KBM-7 (cell line): ENCODE data around the gene RABEPK.
"Not testable (repeated sequence)": the region's sequence is repeated elsewhere in the genome, so short reads cannot be mapped to it uniquely, and the experiment has no call there.

Experiments used
- DNase-seq: peaks from one replicate; pipeline ENCODE4 v3.0.0-alpha.2; 2015
- in situ Hi-C: fragments of 300-500 bp; cut with MboI; formaldehyde crosslinking; loops from 2 replicates; pipeline ENCODE4 v1.14.3; 2020; ENCODE audit warnings: low sequenced_read_pairs, low pct_unique_long_range_greater_than_20kb, mixed read lengths

RABEPK gene

DNA sequence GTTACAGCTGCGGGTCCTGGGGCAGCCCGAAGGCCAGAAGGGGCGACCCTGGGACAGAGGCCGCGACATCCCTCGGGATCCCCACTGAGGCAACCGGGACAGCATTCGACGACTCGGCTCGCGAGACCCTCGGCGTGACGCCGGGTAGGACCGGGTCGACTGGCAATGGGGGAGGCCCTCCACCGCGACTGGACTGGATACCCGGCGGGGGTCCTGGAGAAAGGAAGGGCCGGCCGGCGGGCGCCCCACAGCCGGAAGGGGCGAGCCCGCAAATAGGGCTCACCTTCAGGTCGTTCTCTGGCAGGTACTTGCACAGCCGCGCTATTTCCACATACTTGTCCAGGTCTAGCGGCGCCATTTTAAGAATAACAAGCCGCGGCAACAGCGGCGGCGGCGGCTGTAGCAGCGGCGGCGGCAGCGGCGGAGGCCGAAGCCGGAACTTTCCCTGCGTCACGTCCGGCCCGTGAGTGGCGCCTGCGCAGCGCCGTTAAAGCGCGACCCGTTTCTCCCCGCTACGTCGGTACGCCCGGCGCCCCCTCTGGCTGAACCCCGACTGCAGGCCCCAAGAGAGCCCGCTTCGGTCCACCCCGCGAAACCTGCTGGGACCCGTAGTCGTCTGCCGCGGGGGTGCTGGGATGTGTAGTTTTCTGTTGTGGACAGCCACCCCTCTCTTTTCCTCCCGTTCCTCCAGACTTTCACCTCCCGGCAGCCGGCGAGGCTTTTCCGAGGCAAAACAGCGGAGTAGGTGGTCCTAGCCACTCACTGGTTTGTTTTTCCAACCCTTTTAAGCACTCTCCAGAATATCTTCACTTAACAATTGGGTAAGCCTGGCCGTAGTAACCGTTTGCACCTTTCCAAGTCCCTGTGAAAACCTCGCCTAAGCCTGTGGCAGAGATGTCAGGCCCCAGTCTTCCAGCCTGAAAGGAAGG, 10.7 kb upstream of the RABEPK start, which contains the start of gene PPP6C:
Gene PPP6C (minus strand): TSS at position 443 of the 929 bp plus-strand sequence. CDS start 85 bp downstream, at position 358.
- peak; percentile 98 for DNase-seq
- in situ Hi-C loops = no loop called here

DNA sequence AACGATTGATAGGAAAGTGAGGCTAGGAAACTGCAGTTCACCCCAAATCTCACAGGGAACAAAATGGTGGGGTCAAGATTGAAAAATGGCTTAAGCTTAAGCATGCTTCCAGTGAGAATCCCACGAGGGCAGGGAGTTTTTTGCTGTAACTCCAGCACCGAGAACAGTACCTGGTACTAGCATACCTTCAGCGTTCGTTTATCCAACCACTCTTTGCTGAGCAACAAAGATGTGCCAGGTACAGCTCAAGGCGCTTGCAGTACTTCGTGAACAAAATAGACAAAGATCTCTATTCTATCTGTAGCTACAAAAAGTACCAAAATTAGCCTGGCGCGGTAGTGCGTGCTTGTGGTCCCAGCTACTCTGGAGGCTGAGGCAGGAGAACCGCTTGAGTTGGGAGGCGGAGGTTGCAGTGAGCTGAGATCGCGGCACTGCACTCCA, 10.0 kb upstream of the RABEPK start:
- no peak for DNase-seq
- in situ Hi-C loops = no loop called here

DNA sequence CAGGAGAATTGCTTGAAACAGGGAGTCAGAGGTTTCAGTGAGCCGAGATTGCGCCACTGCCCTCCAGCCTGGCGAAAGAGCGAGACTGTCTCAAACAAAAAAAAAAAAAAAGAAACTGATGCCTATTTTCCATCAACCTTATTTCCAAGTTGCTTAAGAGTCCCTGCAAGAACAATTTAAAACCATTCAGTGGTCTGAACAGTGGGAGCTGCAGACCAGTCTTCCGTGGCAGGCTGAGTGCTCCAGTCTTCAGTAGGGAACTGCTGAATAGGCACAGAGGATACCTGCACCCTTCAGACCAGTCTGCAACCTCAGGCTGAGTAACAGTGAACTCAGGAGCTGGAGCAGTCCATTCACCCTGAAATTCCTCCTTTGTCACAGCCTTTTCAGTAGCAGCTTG, 5.9 kb upstream of the RABEPK start:
- in situ Hi-C loops = not testable (repeated sequence)

DNA sequence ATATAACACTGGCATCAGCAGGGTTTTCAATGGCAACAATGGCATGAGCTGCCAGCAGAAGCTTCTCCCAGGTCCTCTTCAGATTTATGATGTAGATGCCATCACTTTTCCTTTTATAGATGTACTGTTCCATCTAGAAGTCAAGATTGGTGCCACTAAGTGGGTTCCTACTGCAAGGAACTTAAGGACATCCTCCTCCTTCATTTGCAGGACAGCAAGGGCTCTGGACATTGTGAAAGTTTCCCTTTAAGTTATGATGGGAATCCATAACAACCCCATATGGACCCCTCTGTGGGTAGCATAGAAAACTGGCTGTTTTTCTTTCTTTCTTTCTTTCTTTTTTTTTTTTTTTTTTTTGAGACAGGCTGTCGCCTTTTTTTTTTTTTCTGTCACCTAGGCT, 4.8 kb upstream of the RABEPK start:
- DNase-seq, in situ Hi-C loops: not testable (repeated sequence)

More for the DNA sequence above, 5.9 kb upstream of the RABEPK start:
- DNase-seq = not testable (repeated sequence)

DNA sequence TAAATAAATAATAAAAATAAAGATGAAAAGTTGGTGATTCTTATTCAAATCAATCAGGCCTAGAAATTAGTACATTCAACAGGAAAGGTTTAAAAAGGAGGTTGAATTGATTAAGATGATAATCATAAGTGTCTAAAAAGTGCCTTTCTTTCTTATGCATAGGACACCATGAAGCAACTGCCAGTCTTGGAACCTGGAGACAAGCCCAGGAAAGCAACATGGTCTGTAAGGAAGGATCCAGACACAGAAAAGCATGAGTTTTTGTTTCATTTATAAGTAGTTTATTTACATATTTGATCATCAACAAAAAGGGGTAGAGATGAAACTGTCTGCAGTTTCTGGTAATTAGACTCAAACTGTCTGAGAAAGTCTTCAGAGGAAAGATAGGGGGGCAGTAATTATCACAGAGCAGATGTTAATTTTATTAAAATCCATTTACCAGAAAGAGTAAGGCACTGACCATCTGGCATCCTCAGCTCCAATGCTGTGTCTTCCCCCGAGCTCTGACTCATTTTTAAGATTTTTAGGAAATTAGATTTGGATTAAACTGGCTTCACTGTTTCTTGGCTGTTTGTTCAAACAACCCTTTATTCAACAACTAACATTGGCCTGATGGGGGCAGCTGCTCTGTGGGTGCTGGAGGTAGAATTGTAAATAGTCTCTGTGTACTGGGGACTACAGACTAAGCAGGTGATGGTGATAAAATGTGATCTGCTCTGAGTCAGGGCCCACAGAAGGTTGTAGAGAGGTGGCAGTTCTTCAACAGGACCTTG, 2.7 kb downstream of the RABEPK start:
- no peak for DNase-seq
- in situ Hi-C loops = no loop called here

DNA sequence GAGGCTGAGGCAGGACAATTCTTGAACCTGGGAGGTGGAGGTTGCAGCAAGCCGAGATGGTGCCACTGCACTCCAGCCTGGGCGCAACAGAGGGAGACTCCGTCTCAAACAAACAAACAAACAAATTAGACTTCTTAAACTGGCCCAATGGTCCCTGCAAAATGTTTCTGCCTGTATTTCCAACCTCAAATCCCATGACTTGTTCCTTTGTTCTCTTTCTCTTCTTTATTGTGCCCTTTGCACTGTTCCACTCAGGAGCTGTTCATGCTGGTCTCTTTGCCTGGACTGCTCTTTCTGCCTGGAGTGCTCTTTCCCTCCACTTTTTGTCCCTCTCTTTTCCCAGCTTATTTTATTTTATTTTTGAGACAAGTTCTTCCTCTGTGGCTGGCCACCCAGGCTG, 4.1 kb downstream of the RABEPK start:
- in situ Hi-C loops = no loop called here
- no peak for DNase-seq

DNA sequence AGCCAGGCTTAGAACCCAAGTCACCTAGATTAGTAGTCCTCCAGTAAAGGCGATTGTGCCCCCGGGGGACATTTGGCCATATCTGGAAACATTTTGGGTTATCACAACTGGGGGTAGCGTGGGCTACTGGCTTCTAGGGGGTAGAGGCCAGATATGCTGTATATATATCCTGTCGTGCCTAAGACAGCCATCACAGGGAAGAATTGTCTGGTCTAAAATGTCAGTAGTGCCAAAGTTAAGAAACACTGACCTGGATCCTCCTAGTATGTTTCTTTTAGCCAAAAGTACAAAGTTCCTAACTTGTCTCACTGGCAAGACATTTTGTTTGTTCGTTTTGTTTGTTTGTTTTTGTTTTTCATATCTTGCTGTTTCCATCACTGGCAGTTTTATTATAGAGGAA, 13.8 kb downstream of the RABEPK start:
- no peak for DNase-seq
- in situ Hi-C loops = no loop called here

DNA sequence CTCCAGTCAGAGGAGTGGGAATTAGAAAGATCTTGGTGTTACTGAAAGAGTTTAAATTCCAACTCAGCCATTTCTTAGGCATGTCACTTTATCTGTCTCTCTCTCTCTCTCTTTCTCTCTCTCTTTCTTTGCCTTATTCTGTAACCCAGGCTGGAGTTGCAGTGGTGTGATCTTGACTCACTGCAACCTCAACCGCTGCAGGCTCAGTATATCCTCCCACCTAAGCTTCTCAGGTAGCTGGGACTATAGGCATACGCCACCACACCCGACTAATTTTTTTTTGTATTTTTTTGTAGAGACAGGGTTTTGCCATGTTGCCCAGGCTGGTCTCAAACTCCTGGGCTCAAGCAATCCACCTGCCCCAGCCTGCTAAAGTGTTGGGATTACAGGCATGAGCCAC, 18.3 kb downstream of the RABEPK start:
- no peak for DNase-seq
- in situ Hi-C loops = no loop called here

DNA sequence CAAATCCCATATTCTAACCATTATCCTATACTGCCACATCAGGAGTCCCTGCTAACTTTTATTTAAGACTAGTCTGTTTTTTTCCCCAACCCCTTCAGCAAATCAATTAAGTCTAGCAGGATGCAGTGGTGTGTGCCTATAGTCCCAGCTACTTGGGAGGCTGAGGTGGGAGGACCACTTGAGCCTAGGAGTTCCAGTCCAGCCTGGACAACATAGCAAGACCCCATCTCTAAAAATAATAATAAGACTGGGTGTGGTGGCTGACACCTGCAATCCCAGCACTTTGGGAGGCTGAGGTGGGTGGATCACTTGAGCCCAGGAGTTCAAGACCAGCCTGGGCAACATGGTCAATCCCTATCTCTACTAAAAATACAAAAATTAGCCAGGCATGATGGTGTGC, 24.5 kb downstream of the RABEPK start:
- in situ Hi-C loops = not testable (repeated sequence)

DNA sequence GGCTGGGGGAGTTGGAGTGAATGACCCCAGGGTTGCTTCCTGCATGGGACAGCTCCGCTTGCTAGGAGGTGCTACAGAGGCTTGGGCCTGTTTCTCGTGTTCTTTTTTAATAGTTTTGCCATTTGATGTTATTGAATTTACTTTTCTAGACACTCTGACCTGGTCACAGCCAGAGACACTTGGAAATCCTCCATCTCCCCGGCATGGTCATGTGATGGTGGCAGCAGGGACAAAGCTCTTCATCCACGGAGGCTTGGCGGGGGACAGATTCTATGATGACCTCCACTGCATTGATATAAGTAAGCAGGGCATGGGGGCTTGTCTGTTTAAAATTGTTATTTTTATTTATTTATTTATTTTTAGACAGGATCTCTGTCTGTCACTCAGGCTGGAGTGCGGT, 27.4 kb downstream of the RABEPK start:
- in situ Hi-C loops = no loop called here

More for the DNA sequence above, 24.5 kb downstream of the RABEPK start:
- DNase-seq = not testable (repeated sequence)

DNA sequence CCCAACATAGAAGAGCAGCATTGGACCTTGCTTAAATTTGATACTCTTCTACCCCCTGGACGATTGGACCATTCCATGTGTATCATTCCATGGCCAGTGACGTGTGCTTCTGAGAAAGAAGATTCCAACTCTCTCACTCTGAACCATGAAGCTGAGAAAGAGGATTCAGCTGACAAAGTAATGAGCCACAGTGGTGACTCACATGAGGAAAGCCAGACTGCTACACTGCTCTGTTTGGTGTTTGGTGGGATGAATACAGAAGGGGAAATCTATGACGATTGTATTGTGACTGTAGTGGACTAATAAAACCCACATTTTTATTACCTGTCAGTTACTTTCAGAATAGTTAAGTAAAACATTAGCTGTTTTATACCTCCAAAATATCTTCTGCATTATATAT, 33.3 kb downstream of the RABEPK start:
- in situ Hi-C loops = no loop called here
- DNase-seq = no peak

More for the DNA sequence above, 27.4 kb downstream of the RABEPK start:
- DNase-seq = no peak

DNA sequence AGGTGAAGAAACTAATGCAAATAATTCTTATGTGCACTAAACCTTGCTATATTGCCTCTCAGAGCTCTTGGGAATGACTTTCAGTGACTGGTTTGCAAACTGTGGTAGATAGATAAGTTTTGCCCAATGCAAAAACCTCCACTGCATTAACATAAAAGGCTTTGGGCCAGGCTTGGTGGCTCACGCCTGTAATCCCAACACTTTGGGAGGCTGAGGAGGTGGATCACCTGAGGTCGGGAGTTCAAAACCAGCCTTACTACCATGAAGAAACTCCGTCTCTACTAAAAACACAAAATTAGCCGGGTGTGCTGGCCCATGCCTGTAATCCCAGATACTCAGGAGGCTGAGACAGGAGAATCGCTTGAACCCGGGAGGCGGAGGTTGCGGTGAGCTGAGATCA, 33.8 kb downstream of the RABEPK start:
- in situ Hi-C loops, DNase-seq: not testable (repeated sequence)

DNA sequence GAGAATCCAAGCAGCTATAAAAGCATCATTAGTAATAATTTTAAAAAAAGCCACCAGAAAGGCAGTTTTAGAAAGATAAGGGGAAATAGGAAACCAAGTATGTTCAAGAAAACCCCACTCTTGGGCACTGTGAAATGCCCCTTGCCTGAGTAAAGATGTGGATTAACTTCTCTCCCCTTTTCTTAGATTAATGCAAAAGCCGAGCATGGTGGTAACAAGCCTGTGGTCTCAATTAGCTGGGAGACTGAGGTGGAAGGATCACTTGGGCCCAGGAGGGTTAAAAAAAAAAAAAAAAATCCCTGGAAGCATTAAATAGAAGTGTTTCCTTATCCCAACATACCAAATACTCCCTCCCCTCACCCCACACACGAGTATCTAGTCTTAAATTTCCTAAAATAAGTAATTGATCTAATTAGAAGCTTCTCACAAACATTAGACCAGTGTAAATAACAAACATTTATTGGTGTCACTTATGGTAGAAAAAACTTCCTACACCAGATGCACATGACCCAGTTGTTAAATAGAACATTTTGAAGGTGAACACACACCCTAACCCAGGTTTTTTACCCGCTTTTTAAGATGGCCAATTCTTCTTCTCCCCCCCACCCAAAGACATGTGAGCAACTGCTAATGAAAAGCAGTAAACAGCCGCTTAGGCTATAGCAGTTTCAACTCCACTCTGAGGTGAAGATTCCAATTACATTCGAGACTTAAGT, 35.6 kb downstream of the RABEPK start:
- DNase-seq = no peak
- in situ Hi-C loops = no loop called here

DNA sequence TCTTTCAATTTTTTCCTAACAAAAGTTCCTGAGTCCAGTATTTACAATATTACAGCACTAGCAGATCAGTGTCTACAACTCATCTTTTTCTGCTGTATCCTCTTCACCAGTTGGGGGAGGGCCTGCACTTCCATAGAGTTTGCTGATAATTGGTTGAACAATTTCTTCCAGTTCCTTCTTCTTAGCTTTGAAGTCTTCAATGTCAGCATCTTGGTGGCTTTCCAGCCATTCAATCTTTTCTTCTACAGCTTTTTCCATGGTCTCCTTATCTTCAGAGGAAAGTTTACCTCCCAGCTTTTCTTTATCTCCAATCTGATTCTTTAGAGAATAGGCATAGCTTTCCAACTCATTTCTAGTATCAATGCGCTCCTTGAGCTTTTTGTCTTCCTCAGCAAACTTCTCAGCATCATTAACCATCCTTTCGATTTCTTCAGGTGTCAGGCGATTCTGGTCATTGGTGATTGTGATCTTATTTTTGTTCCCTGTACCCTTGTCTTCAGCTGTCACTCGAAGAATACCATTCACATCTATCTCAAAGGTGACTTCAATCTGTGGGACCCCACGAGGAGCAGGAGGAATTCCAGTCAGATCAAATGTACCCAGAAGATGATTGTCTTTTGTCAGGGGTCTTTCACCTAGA, 36.3 kb downstream of the RABEPK start:
- in situ Hi-C loops, DNase-seq: not testable (repeated sequence)

DNA sequence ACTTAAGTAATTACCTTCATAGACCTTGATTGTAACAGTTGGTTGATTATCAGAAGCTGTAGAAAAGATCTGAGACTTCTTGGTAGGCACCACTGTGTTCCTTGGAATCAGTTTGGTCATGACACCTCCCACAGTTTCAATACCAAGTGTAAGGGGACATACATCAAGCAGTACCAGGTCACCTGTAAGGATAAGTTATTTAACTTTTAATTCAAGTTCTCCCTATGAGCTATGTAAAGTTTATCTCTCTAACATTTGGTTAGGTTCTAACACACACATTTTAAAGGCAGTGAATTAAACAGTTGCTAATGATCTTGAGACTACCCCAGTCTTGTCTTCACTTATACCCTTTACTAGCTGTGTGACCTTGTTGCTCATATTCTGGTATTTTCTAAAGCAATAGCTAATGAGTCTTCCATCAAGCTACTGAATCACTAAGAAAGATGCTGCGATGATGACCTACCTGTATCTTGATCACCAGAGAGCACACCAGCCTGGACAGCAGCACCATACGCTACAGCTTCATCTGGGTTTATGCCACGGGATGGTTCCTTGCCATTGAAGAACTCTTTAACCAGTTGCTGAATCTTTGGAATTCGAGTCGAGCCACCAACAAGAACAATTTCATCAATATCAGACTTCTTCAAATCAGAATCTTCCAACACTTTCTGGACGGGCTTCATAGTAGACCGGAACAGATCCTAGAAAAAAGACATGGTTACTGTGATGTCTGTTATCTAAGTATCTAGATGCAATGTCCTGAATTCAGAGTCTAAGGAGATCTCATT, 38.0 kb downstream of the RABEPK start:
- in situ Hi-C loops = no loop called here
- no peak for DNase-seq

DNA sequence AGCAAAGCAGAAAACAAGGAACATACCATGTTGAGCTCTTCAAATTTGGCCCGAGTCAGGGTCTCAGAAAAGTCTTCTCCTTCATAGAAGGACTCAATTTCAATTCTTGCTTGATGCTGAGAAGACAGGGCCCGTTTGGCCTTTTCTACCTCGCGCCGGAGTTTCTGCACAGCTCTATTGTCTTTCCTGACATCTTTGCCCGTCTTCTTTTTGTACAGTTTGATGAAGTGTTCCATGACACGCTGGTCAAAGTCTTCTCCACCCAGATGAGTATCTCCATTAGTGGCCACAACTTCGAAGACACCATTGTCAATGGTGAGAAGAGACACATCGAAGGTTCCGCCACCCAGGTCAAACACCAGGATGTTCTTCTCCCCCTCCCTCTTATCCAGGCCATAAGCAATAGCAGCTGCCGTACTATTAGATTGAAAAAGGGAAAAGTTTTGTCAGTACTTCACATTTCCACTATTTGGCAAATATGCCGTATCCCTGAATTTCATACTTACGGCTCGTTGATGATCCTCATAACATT, 38.6 kb downstream of the RABEPK start:
- no peak for DNase-seq
- in situ Hi-C loops = no loop called here

DNA sequence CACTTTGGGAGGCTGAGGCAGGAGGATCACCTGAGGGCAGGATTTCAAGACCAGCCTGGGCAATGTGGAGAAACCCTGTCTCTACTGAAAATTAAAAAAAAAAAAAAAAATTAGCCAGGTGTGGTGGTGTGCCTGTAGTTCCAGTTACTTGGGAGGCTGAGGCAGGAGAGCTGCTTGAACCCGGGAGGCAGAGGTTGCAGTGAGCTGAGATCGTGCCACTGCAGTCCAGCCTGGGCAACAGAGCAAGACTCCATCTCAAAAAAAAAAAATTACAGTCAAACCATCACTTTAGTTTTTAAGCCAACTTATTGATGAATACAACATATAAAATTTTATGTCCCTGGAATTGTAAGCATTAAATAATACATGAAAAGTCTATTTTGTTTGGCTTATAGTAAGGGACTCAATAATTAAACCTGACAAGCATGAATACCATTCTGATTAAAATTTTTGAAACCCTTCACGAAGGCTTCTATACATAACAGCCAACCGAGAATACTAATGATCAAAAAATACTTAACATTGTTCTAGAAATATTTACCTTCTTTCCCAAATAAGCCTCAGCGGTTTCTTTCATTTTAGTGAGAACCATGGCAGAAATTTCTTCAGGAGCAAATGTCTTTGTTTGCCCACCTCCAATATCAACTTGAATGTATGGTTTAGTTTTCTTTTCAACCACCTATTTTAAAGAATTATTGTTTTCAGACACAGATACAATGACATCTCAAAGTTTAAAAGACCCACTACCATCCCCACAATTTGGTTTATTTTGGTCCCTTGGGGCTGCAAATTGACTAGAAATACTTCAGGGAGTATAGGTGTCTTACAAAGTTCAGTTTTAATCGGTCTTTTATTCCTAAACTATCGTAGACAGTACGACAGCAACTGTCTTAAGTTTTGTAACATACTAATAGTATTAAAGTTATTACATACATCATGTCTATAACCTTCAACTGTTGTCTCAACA, 39.6 kb downstream of the RABEPK start:
- in situ Hi-C loops = no loop called here
- no peak for DNase-seq
